SK-N-SH treated with all-trans-retinoic acid at 6 μM for 48 hours (cell line): ENCODE measurements around the gene ADAMTS4.

ENCODE experiments used
- ATAC-seq: fragments of 200-7000 bp; cut with Tn5 transposase; 3 replicates; pipeline ENCODE4 v1.9.1; 2020; ENCODE audit warnings: mild to moderate bottlenecking, moderate library complexity
- ARNTL ChIP-seq: fragments of 450-650 bp; formaldehyde crosslinking; IDR thresholded peaks from 2 replicates; pipeline ENCODE4 v1.5.0; 2020; ENCODE audit warnings: low read depth, mild to moderate bottlenecking, moderate library complexity, borderline replicate concordance
- BACH2 ChIP-seq: fragments of 250-450 bp; sonication (Bioruptor Pico); IDR thresholded peaks from 2 replicates; pipeline ENCODE4 v1.9.0; 2021; ENCODE audit warnings: mild to moderate bottlenecking, borderline replicate concordance
- CSDC2 ChIP-seq: fragments of 250-450 bp; sonication (Bioruptor Pico); IDR thresholded peaks from 2 replicates; pipeline ENCODE4 v1.5.0; 2020; ENCODE audit warnings: mild to moderate bottlenecking, moderate library complexity
- ESRRG ChIP-seq: fragments of 250-450 bp; sonication (Bioruptor Pico); IDR thresholded peaks from 2 replicates; pipeline ENCODE4 v1.6.1; 2021; ENCODE audit warnings: mild to moderate bottlenecking
- GLIS3 ChIP-seq: fragments of 250-450 bp; sonication (Bioruptor Pico); IDR thresholded peaks from 2 replicates; pipeline ENCODE4 v1.5.0; 2020; ENCODE audit warnings: mild to moderate bottlenecking, moderate library complexity
- ISL1 ChIP-seq: fragments of 250-450 bp; sonication (Bioruptor Pico); IDR thresholded peaks from 2 replicates; pipeline ENCODE4 v2.1.2; 2022; ENCODE audit warnings: mild to moderate bottlenecking, moderate library complexity
- OSR1 ChIP-seq: fragments of 250-450 bp; sonication (Bioruptor Pico); IDR thresholded peaks from 2 replicates; pipeline ENCODE4 v1.8.0; 2022; ENCODE audit warnings: moderate library complexity, mild to moderate bottlenecking, inconsistent platforms
- PPARA ChIP-seq: fragments of 250-450 bp; sonication (Bioruptor Pico); IDR thresholded peaks from 2 replicates; pipeline ENCODE4 v1.5.0; 2020; ENCODE audit warnings: mild to moderate bottlenecking, borderline replicate concordance
- SNAI2 ChIP-seq: fragments of 250-450 bp; sonication (Bioruptor Pico); IDR thresholded peaks from 2 replicates; pipeline ENCODE4 v1.5.0; 2020; ENCODE audit warnings: mild to moderate bottlenecking, moderate library complexity
- TCF4 ChIP-seq: fragments of 250-450 bp; sonication (Bioruptor Pico); IDR thresholded peaks from 2 replicates; pipeline ENCODE4 v1.8.0; 2021; ENCODE audit warnings: mild to moderate bottlenecking, moderate library complexity, borderline replicate concordance
- TOX ChIP-seq: fragments of 250-450 bp; sonication (Bioruptor Pico); IDR thresholded peaks from 2 replicates; pipeline ENCODE4 v1.8.0; 2021; ENCODE audit warnings: mild to moderate bottlenecking, moderate library complexity, borderline replicate concordance
- ZC3H10 ChIP-seq: fragments of 250-450 bp; sonication (Bioruptor Pico); IDR thresholded peaks from 2 replicates; pipeline ENCODE4 v1.5.1; 2021; ENCODE audit warnings: mild to moderate bottlenecking, moderate library complexity
- ZFP30 ChIP-seq: fragments of 450-650 bp; formaldehyde crosslinking; IDR thresholded peaks from 2 replicates; pipeline ENCODE4 v1.5.0; 2022; ENCODE audit warnings: mild to moderate bottlenecking, moderate library complexity
- ZNF565 ChIP-seq: fragments of 450-650 bp; formaldehyde crosslinking; conservative IDR thresholded peaks from 2 replicates; pipeline ENCODE4 v1.5.0; 2020; ENCODE audit warnings: low read depth, mild to moderate bottlenecking, moderate library complexity
- ZNF70 ChIP-seq: fragments of 450-650 bp; formaldehyde crosslinking; IDR thresholded peaks from 2 replicates; pipeline ENCODE4 v1.5.0; 2020; ENCODE audit warnings: mild to moderate bottlenecking, moderate library complexity
- ZNF8 ChIP-seq: fragments of 450-650 bp; formaldehyde crosslinking; IDR thresholded peaks from 2 replicates; pipeline ENCODE4 v1.5.0; 2020; ENCODE audit warnings: mild to moderate bottlenecking, moderate library complexity
- TF ChIP-seq, protein P1 (sequence below): fragments of 250-450 bp; sonication (Bioruptor Pico); IDR thresholded peaks from 2 replicates; pipeline ENCODE4 v1.5.0; 2020; ENCODE audit warnings: mild to moderate bottlenecking, moderate library complexity
- TF ChIP-seq, protein P2 (sequence below): fragments of 250-450 bp; sonication (Bioruptor Pico); IDR thresholded peaks from 2 replicates; pipeline ENCODE4 v1.8.0; 2021; ENCODE audit warnings: low read depth, mild to moderate bottlenecking, moderate library complexity, borderline replicate concordance
- TF ChIP-seq, protein P3 (sequence below): fragments of 250-450 bp; sonication (Bioruptor Pico); IDR thresholded peaks from 2 replicates; pipeline ENCODE4 v1.5.1; 2021; ENCODE audit warnings: mild to moderate bottlenecking, moderate library complexity
- TF ChIP-seq, protein P4 (sequence below): fragments of 250-450 bp; sonication (Bioruptor Pico); IDR thresholded peaks from 2 replicates; pipeline ENCODE4 v1.5.1; 2020; ENCODE audit warnings: low read depth, mild to moderate bottlenecking, moderate library complexity

Gene ADAMTS4

DNA sequence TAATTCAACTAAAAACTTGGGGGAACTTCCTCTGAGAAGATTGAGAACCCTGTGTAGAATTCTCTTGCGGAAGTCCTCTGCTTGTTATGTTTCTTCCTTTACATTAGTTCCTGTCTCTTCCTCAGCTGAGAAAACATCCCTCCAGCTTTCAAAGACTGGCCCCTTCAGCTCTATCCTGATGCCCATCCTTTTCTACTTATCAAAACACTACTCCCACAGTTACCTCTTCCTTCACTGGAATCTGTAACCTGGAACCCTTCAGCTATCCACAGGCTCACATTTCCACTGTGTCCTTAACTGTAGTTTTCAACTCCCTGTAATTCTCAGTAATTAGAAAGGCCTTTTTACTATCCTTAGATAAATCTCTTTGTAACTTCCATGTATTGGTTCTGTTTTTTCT lies 60.4 kb downstream of the ADAMTS4 start:
- no peak for ATAC-seq
- TF ChIP-seq, protein P1, sequence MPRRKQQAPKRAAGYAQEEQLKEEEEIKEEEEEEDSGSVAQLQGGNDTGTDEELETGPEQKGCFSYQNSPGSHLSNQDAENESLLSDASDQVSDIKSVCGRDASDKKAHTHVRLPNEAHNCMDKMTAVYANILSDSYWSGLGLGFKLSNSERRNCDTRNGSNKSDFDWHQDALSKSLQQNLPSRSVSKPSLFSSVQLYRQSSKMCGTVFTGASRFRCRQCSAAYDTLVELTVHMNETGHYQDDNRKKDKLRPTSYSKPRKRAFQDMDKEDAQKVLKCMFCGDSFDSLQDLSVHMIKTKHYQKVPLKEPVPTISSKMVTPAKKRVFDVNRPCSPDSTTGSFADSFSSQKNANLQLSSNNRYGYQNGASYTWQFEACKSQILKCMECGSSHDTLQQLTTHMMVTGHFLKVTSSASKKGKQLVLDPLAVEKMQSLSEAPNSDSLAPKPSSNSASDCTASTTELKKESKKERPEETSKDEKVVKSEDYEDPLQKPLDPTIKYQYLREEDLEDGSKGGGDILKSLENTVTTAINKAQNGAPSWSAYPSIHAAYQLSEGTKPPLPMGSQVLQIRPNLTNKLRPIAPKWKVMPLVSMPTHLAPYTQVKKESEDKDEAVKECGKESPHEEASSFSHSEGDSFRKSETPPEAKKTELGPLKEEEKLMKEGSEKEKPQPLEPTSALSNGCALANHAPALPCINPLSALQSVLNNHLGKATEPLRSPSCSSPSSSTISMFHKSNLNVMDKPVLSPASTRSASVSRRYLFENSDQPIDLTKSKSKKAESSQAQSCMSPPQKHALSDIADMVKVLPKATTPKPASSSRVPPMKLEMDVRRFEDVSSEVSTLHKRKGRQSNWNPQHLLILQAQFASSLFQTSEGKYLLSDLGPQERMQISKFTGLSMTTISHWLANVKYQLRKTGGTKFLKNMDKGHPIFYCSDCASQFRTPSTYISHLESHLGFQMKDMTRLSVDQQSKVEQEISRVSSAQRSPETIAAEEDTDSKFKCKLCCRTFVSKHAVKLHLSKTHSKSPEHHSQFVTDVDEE (CRISPR knock-in tag) = no peak
- no peak for TF ChIP-seq CSDC2 (CRISPR knock-in tag)
- TF ChIP-seq ZFP30 = no peak
- no peak for TF ChIP-seq TOX
- TF ChIP-seq, protein P2, sequence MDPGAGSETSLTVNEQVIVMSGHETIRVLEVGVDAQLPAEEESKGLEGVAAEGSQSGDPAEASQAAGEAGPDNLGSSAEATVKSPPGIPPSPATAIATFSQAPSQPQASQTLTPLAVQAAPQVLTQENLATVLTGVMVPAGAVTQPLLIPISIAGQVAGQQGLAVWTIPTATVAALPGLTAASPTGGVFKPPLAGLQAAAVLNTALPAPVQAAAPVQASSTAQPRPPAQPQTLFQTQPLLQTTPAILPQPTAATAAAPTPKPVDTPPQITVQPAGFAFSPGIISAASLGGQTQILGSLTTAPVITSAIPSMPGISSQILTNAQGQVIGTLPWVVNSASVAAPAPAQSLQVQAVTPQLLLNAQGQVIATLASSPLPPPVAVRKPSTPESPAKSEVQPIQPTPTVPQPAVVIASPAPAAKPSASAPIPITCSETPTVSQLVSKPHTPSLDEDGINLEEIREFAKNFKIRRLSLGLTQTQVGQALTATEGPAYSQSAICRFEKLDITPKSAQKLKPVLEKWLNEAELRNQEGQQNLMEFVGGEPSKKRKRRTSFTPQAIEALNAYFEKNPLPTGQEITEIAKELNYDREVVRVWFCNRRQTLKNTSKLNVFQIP (CRISPR knock-in tag) = no peak
- TF ChIP-seq SNAI2 (CRISPR knock-in tag) = no peak
- no peak for TF ChIP-seq ESRRG
- no peak for TF ChIP-seq ZNF8
- TF ChIP-seq GLIS3 (CRISPR knock-in tag) = no peak
- no peak for TF ChIP-seq ISL1

DNA sequence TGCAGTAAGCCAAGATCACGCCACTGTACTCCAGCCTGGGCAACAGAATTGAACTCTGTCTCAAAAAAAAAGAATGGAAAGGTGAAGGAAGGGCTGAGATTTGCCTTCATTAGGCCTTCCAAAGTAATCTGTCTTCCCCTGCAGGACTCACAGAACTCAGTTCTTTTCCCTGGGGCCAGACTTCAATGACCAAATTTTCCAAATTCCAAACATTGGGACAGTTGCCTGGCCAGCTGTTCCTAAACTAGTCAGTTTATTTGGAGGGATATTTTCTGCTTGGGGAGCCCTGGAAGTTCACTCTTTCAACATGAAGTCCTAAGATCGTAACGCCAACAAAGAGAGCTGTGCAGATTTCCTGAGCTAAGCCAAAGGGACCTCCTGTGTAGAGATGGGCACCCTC lies 61.0 kb downstream of the ADAMTS4 start:
- TF ChIP-seq ARNTL (CRISPR knock-in tag) (no peak), PPARA (CRISPR knock-in tag) (no peak), TCF4 (CRISPR knock-in tag) (no peak), ZNF8 (no peak), ISL1 (no peak), ZNF565 (no peak), SNAI2 (CRISPR knock-in tag) (no peak), CSDC2 (CRISPR knock-in tag) (no peak), GLIS3 (CRISPR knock-in tag) (no peak), ZFP30 (no peak), ZNF70 (no peak), ZC3H10 (CRISPR knock-in tag) (no peak), OSR1 (CRISPR knock-in tag) (no peak), BACH2 (CRISPR knock-in tag) (no peak)
- TF ChIP-seq, protein P1 (CRISPR knock-in tag) = no peak
- TF ChIP-seq, protein P3, sequence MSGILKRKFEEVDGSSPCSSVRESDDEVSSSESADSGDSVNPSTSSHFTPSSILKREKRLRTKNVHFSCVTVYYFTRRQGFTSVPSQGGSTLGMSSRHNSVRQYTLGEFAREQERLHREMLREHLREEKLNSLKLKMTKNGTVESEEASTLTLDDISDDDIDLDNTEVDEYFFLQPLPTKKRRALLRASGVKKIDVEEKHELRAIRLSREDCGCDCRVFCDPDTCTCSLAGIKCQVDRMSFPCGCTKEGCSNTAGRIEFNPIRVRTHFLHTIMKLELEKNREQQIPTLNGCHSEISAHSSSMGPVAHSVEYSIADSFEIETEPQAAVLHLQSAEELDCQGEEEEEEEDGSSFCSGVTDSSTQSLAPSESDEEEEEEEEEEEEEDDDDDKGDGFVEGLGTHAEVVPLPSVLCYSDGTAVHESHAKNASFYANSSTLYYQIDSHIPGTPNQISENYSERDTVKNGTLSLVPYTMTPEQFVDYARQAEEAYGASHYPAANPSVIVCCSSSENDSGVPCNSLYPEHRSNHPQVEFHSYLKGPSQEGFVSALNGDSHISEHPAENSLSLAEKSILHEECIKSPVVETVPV (CRISPR knock-in tag) = no peak
- TF ChIP-seq, protein P4, sequence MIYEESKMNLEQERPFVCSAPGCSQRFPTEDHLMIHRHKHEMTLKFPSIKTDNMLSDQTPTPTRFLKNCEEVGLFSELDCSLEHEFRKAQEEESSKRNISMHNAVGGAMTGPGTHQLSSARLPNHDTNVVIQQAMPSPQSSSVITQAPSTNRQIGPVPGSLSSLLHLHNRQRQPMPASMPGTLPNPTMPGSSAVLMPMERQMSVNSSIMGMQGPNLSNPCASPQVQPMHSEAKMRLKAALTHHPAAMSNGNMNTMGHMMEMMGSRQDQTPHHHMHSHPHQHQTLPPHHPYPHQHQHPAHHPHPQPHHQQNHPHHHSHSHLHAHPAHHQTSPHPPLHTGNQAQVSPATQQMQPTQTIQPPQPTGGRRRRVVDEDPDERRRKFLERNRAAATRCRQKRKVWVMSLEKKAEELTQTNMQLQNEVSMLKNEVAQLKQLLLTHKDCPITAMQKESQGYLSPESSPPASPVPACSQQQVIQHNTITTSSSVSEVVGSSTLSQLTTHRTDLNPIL = no peak
- no peak for ATAC-seq
